ENCODE data around the gene GNG14. TPM values are rescaled to one million over a fixed set of nuclear protein-coding genes. Genes with fewer than 3 reads are reported as not detected.

Gene GNG14
- total RNA-seq, 1 experiment from 2014 or later, result not detected

DNA sequence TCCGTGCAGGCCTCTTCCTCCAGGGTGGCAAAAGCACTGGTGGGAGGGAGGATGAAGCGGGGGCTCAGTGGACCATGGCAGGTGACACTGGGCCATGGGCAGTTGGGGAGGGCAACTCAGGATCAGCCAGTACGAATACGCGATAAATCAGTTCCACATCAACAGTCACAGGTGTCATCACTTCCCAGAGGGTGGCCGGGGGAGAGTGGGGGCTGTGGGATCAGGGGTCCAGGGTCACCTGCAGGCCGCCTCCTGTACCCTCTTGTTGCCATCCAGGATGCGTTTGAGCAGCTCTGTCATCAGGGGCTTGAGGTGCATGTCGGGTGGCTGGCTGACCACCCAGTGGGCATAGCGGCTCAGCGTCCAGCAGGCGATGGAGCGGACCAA, 18.5 kb downstream of the GNG14 start:
- Histone ChIP-seq H3K27ac (ENCODE audit: insufficient read length, low read depth, low read length) (no peak overlapping the region), H2BK120ac (ENCODE audit: low read depth, low read length, poor library complexity, severe bottlenecking) (no peak overlapping the region), H3K4ac (ENCODE audit: low read depth, low read length) (no peak overlapping the region), H3K23me2 (ENCODE audit: insufficient read length, low read depth, low read length, poor library complexity, severe bottlenecking) (no peaks in the 10 kb centered on the region), H3K4me2 (ENCODE audit: insufficient read depth, insufficient read length, low read length) (no peak overlapping the region), H4K20me1 (ENCODE audit: control insufficient read depth, insufficient read depth, insufficient read length) (no peaks in the 10 kb centered on the region), H2AK5ac (ENCODE audit: insufficient read length, low read length) (no peak overlapping the region), H3K27me3 (ENCODE audit: insufficient read depth, low read length) (no peaks in the 10 kb centered on the region), H3K23ac (ENCODE audit: insufficient read length, low read depth, low read length) (no peak overlapping the region), H3T11ph (ENCODE audit: low read length) (no peak overlapping the region), H3K56ac (ENCODE audit: insufficient read length, low read depth, low read length) (no peak overlapping the region), H3K14ac (ENCODE audit: insufficient read depth, low read length) (no peak overlapping the region), H4K5ac (ENCODE audit: insufficient read length, low read depth, low read length) (no peak overlapping the region), H3K79me1 (ENCODE audit: insufficient read depth, low read depth, low read length, poor library complexity, severe bottlenecking) (no peaks in the 10 kb centered on the region), H3K9ac (ENCODE audit: extremely low read depth, insufficient read length, low read length) (no peak overlapping the region), H3K18ac (ENCODE audit: insufficient read length, low read depth, low read length) (no peak overlapping the region), H3K79me2 (ENCODE audit: insufficient read depth, low read length) (no peaks in the 10 kb centered on the region), H2BK5ac (ENCODE audit: insufficient read length, low read length) (no peak overlapping the region), H2BK12ac (ENCODE audit: insufficient read length, low read depth, low read length) (no peak overlapping the region), H2BK20ac (ENCODE audit: low read depth, low read length, poor library complexity, severe bottlenecking) (no peak overlapping the region), H2AFZ (ENCODE audit: low read length) (no peak overlapping the region), H3K9me3 (ENCODE audit: control insufficient read depth, low read depth, low read length) (no peaks in the 10 kb centered on the region), H3K4me1 (ENCODE audit: insufficient read depth, low read length) (no peaks in the 10 kb centered on the region), H4K8ac (replicated peaks; ENCODE audit: insufficient read length, low read depth, low read length) (no peak overlapping the region), H4K91ac (ENCODE audit: insufficient read length, low read depth, low read length) (no peak overlapping the region), H2BK15ac (ENCODE audit: low read depth, low read length) (no peak overlapping the region)
- TF ChIP-seq, protein P1, sequence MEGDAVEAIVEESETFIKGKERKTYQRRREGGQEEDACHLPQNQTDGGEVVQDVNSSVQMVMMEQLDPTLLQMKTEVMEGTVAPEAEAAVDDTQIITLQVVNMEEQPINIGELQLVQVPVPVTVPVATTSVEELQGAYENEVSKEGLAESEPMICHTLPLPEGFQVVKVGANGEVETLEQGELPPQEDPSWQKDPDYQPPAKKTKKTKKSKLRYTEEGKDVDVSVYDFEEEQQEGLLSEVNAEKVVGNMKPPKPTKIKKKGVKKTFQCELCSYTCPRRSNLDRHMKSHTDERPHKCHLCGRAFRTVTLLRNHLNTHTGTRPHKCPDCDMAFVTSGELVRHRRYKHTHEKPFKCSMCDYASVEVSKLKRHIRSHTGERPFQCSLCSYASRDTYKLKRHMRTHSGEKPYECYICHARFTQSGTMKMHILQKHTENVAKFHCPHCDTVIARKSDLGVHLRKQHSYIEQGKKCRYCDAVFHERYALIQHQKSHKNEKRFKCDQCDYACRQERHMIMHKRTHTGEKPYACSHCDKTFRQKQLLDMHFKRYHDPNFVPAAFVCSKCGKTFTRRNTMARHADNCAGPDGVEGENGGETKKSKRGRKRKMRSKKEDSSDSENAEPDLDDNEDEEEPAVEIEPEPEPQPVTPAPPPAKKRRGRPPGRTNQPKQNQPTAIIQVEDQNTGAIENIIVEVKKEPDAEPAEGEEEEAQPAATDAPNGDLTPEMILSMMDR (conservative IDR thresholded peaks at IDR 0.05), result no peak
- WGBS (ENCODE audit: extremely low coverage, insufficient read length, low lambda C conversion rate), result no CpG with 5 or more reads among the region's 13 CpGs
- Mint-ChIP-seq H3K4me1 (peaks cover 7 to 14% of the 10 kb centered on the region in 2 experiments), H3K4me3 (no peak overlapping the region), H3K27ac (peak overlapping the region in 1 of 3 experiments; percentile 35; a peak in 1 of 7 replicates), H3K36me3 (ENCODE audit: insufficient read depth in 1 of 3, low read depth in 3 of 3) (peaks cover 58 to 90% (median 83%) of the 10 kb centered on the region in 3 experiments), H3K27me3 (ENCODE audit: low read depth) (no peaks in the 10 kb centered on the region; the same call in 1 of the 2 replicates), H3K9me3 (no peaks in the 10 kb centered on the region; a peak in 1 of 5 replicates)
- DNase-seq, result no peak
